A549 (cell line): ENCODE results near the gene LSR. TPM values are rescaled to one million over a fixed set of nuclear protein-coding genes. Genes with fewer than 3 reads are reported as not detected.

Experiments used
- ATAC-seq, 2 experiments: fragments of 200-7000 bp in 1 of 2; fragments of >200 bp in 1 of 2; cut with Nextera tagmentation in 1 of 2; cut with Tn5 transposase in 1 of 2; 3 replicates each; pipeline versions ENCODE4 v1.8.0 to v1.9.1; 2018 to 2020; ENCODE audit warnings: mild to moderate bottlenecking in 1 of 2, moderate library complexity in 1 of 2
- CTCF ChIA-PET: fragments of 300-600 bp; sonication (Branson Sonifier 250); formaldehyde crosslinking; extraction: SDS; loops from one replicate; lab custom pipeline; 2021; ENCODE audit warnings: antibody characterized with exemption, inconsistent platforms; lab: Yijun Ruan, JAX
- POLR2A ChIA-PET: fragments of 350-600 bp; formaldehyde crosslinking; extraction: SDS; loops from one replicate; lab custom pipeline; 2021; ENCODE audit warnings: antibody characterized with exemption, inconsistent platforms; lab: Yijun Ruan, JAX
- DNase-seq, 2 experiments: peaks; one replicate each; pipeline versions ENCODE4 v3.0.0 to v3.0.0-alpha.2; 2011 to 2016; ENCODE audit warnings: low read depth in 1 of 2, low spot score in 1 of 2
- FAIRE-seq: peaks from 2 replicates; lab custom pipeline; 2011; peaks lifted over from hg19 to GRCh38; lab: Jason Lieb, UNC
- H3K27ac ChIP-seq, 2 experiments: fragments of >200 bp; sonication (Bioruptor Twin); formaldehyde crosslinking; 3 replicates each; pipeline ENCODE4 v1.5.1; 2016 to 2017
- H3K4me1 ChIP-seq: fragments of >200 bp; sonication (Bioruptor Twin); formaldehyde crosslinking; 3 replicates; pipeline ENCODE4 v1.6.1; 2016
- H3K4me2 ChIP-seq: fragments of >200 bp; sonication (Bioruptor Twin); formaldehyde crosslinking; 3 replicates; pipeline ENCODE4 v1.6.1; 2016
- H3K4me3 ChIP-seq: fragments of >200 bp; sonication (Bioruptor Twin); formaldehyde crosslinking; 3 replicates; pipeline ENCODE4 v1.5.1; 2016
- H3K9me3 ChIP-seq: fragments of >200 bp; sonication (Bioruptor Twin); formaldehyde crosslinking; 3 replicates; pipeline ENCODE4 v1.6.1; 2016
- ATOH8 ChIP-seq: fragments of 250-450 bp; sonication (Bioruptor Pico); IDR thresholded peaks from 2 replicates; pipeline ENCODE4 v1.5.0; 2020; ENCODE audit warnings: low read depth, mild to moderate bottlenecking, moderate library complexity
- CBX2 ChIP-seq: fragments of 200-600 bp; sonication (generic); IDR thresholded peaks from 2 replicates; pipeline ENCODE4 v1.6.1; 2016; ENCODE audit warnings: low read depth, mild to moderate bottlenecking, borderline replicate concordance
- CHD4 ChIP-seq: fragments of 200-600 bp; sonication (generic); IDR thresholded peaks from 2 replicates; pipeline ENCODE4 v1.6.1; 2016; ENCODE audit warnings: antibody characterized with exemption, mild to moderate bottlenecking, borderline replicate concordance
- EP300 ChIP-seq, 2 experiments: fragments of >200 bp; sonication (Bioruptor Twin); formaldehyde crosslinking; IDR thresholded peaks; 2 replicates in 1 of 2; 3 replicates in 1 of 2; pipeline ENCODE4 v1.6.1; 2016 to 2017
- ESRRA ChIP-seq: fragments of 150-350 bp; IDR thresholded peaks from 2 replicates; pipeline ENCODE4 v1.6.1; 2014; ENCODE audit warnings: mild to moderate bottlenecking, low read length, borderline replicate concordance
- HDAC2 ChIP-seq: fragments of 200-600 bp; sonication (generic); IDR thresholded peaks from 2 replicates; pipeline ENCODE4 v1.6.1; 2016
- HMGXB4 ChIP-seq: fragments of 250-450 bp; sonication (Bioruptor Pico); IDR thresholded peaks from 2 replicates; pipeline ENCODE4 v1.5.0; 2021; ENCODE audit warnings: mild to moderate bottlenecking, moderate library complexity, borderline replicate concordance
- HOXA7 ChIP-seq: fragments of 250-450 bp; sonication (Bioruptor Pico); IDR thresholded peaks from 2 replicates; pipeline ENCODE4 v1.5.0; 2020; ENCODE audit warnings: mild to moderate bottlenecking, moderate library complexity
- HOXB13 ChIP-seq: fragments of 250-450 bp; sonication (Bioruptor Pico); IDR thresholded peaks from 2 replicates; pipeline ENCODE4 v1.5.0; 2020; ENCODE audit warnings: low read depth, mild to moderate bottlenecking, moderate library complexity
- NFE2L2 ChIP-seq: fragments of 150-350 bp; conservative IDR thresholded peaks from 2 replicates; pipeline ENCODE4 v1.6.1; 2014; ENCODE audit warnings: low read length
- NPAS2 ChIP-seq: fragments of 250-450 bp; sonication (Bioruptor Pico); IDR thresholded peaks from 2 replicates; pipeline ENCODE4 v1.8.0; 2022; ENCODE audit warnings: mild to moderate bottlenecking, moderate library complexity, borderline replicate concordance
- PHF8 ChIP-seq: fragments of 200-600 bp; sonication (generic); IDR thresholded peaks from 2 replicates; pipeline ENCODE4 v1.6.1; 2016; ENCODE audit warnings: low read depth, mild to moderate bottlenecking, antibody characterized with exemption, moderate library complexity, borderline replicate concordance
- POLR2A ChIP-seq: IDR thresholded peaks from 2 replicates; pipeline ENCODE4 v1.6.1; 2012; ENCODE audit warnings: mild to moderate bottlenecking, low read length
- POLR2AphosphoS2 ChIP-seq: conservative IDR thresholded peaks from 2 replicates; pipeline ENCODE4 v1.6.1; 2012; ENCODE audit warnings: low read length, improper control_type of control experiment, inconsistent platforms
- RCOR1 ChIP-seq: fragments of 150-350 bp; IDR thresholded peaks from 2 replicates; pipeline ENCODE4 v1.6.1; 2014; ENCODE audit warnings: antibody characterized with exemption, low read length, low read depth
- RFX5 ChIP-seq: fragments of 450-650 bp; IDR thresholded peaks from 2 replicates; pipeline ENCODE4 v1.7.1; 2014; ENCODE audit warnings: antibody characterized with exemption, mild to moderate bottlenecking, moderate library complexity
- TFCP2L1 ChIP-seq: fragments of 250-450 bp; sonication (Bioruptor Pico); IDR thresholded peaks from 2 replicates; pipeline ENCODE4 v1.5.0; 2021; ENCODE audit warnings: mild to moderate bottlenecking
- TP53 ChIP-seq: fragments of 250-450 bp; sonication (Bioruptor Pico); IDR thresholded peaks from 2 replicates; pipeline ENCODE4 v1.5.0; 2021; ENCODE audit warnings: mild to moderate bottlenecking, moderate library complexity
- ZC3H11A ChIP-seq: fragments of 450-650 bp; IDR thresholded peaks from 2 replicates; pipeline ENCODE4 v1.6.1; 2014; ENCODE audit warnings: antibody characterized with exemption, mild to moderate bottlenecking
- ZFP36 ChIP-seq: fragments of 450-650 bp; IDR thresholded peaks from 2 replicates; pipeline ENCODE4 v1.6.1; 2014; ENCODE audit warnings: borderline replicate concordance; ENCODE audit not compliant: partially characterized antibody
- ZNF302 ChIP-seq: fragments of 250-450 bp; sonication (Bioruptor Pico); IDR thresholded peaks from 2 replicates; pipeline ENCODE4 v1.9.0; 2021; ENCODE audit warnings: inconsistent platforms, mild to moderate bottlenecking, moderate library complexity
- ZSCAN20 ChIP-seq: fragments of 250-450 bp; sonication (Bioruptor Pico); IDR thresholded peaks from 2 replicates; pipeline ENCODE4 v1.8.0; 2022; ENCODE audit warnings: mild to moderate bottlenecking, moderate library complexity
- WGBS: methylation state at CpG from one replicate; pipeline ENCODE4 v1.1.6; 2017; ENCODE audit errors: missing lambda C conversion rate; 5-methylcytosine and 5-hydroxymethylcytosine counted together
- polyA plus RNA-seq, 4 experiments: library from polyadenylated mRNA; depleted of rRNA in 3 of 4; stranded (reverse); fragments of >200 nt; fragmentation: RNase III in 1 of 4; extraction: RNeasy Plus Mini Kit Qiagen cat#74134 plus additional on column Dnase treatment in 1 of 4; gene quantifications; 2 replicates in 3 of 4; 3 replicates in 1 of 4; pipeline ENCODE4 v1.2.3, GENCODE V29; 2011 to 2017
- TF ChIP-seq, protein P1 (sequence below): fragments of >200 bp; sonication (Bioruptor Twin); formaldehyde crosslinking; IDR thresholded peaks from 2 replicates; pipeline ENCODE4 v1.6.1; 2016
- TF ChIP-seq, protein P2 (sequence below): fragments of >200 bp; sonication (Bioruptor Twin); formaldehyde crosslinking; IDR thresholded peaks from 3 replicates; pipeline ENCODE4 v1.6.1; 2016

Gene LSR
- polyA plus RNA-seq, 2 of the 4 experiments (the other 2 are of a cell fraction): 2.1 to 3.6 TPM

DNA sequence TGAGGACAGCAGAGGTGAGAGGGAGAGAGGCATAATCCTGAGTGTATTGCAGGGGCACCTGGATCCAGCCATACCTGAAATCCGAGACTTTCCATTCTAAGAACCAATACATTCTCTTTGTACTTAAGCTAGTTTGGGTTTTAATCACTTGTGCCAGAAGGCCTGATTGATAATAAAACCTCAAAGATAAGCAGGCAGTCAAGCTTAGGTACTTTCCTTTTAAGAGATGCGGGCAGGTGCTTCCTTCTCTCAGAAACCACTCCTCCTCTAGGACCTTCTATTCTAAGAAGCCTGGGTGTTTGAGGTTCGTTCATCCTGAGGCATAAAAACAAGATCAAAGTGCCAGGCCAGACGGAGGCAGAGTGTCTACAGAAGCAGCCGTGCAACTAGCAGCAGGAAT is 42.4 kb upstream of the LSR start:
- no peak overlapping the region for H3K4me2 ChIP-seq
- POLR2A ChIA-PET: no interaction called here
- no peaks in the 10 kb centered on the region for H3K4me1 ChIP-seq
- TF ChIP-seq EP300 (IDR thresholded peaks at IDR 0.05) (no peak), POLR2A (no peak), NFE2L2 (no peak), ATOH8 (CRISPR knock-in tag) (no peak), HDAC2 (no peak)
- ATAC-seq (no peak), DNase-seq (no peak), FAIRE-seq (no peak)
- no peak overlapping the region for H3K27ac ChIP-seq
- no peaks in the 10 kb centered on the region; the same call in 2 of the 3 replicates for H3K9me3 ChIP-seq
- 40% methylated on average over 5 of the region's 5 CpGs for WGBS
- H3K4me3 ChIP-seq: no peak overlapping the region
- CTCF ChIA-PET: no interaction called here

DNA sequence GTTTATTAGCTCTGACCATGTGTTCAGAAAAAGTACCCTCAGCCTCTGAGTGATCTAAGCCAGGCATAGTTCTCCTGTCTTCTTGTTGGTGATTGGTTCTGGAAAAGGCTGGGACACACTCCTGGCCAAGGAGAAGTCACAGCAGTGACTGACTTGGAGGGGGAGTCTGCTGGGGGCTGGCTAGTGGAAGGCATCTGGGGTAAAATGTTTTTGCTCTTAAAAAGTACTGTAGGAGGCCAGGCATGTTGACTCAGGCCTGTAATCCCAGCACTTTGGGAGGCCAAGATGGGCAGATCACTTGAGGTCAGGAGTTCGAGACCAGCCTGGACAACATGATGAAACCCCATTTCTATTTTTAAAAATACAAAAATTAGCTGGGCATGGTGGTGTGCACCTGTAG is 41.9 kb upstream of the LSR start:
- ATAC-seq: no peak
- H3K4me3 ChIP-seq: no peak overlapping the region
- TF ChIP-seq HOXB13 (CRISPR knock-in tag) (no peak), ZFP36 (no peak), ZNF302 (CRISPR knock-in tag) (no peak), TFCP2L1 (no peak), RCOR1 (no peak), ZSCAN20 (CRISPR knock-in tag) (no peak), HOXA7 (no peak), TP53 (no peak), ESRRA (no peak), CHD4 (no peak), PHF8 (no peak), RFX5 (no peak)
- TF ChIP-seq, protein P1, sequence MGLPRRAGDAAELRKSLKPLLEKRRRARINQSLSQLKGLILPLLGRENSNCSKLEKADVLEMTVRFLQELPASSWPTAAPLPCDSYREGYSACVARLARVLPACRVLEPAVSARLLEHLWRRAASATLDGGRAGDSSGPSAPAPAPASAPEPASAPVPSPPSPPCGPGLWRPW: no peak
- TF ChIP-seq, protein P2, sequence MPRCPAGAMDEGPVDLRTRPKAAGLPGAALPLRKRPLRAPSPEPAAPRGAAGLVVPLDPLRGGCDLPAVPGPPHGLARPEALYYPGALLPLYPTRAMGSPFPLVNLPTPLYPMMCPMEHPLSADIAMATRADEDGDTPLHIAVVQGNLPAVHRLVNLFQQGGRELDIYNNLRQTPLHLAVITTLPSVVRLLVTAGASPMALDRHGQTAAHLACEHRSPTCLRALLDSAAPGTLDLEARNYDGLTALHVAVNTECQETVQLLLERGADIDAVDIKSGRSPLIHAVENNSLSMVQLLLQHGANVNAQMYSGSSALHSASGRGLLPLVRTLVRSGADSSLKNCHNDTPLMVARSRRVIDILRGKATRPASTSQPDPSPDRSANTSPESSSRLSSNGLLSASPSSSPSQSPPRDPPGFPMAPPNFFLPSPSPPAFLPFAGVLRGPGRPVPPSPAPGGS: no peak
- POLR2A ChIA-PET: no interaction called here
- H3K27ac ChIP-seq: no peak overlapping the region
- H3K4me1 ChIP-seq: no peaks in the 10 kb centered on the region
- 70% methylated on average over 1 of the region's 1 CpG for WGBS
- H3K9me3 ChIP-seq: no peaks in the 10 kb centered on the region; the same call in 2 of the 3 replicates
- FAIRE-seq: no peak
- no peak for DNase-seq
- no peak overlapping the region for H3K4me2 ChIP-seq
- CTCF ChIA-PET: no interaction called here

GRCh38 chr19:35207391-35207871 is 41.4 kb upstream of the LSR start:
- ATAC-seq: no peak

More at GRCh38 chr19:35207391-35207871, 41.4 kb upstream of the LSR start:
- FAIRE-seq: no peak
- Histone ChIP-seq H3K4me2 (no peak overlapping the region), H3K4me1 (no peaks in the 10 kb centered on the region), H3K9me3 (no peaks in the 10 kb centered on the region; the same call in 2 of the 3 replicates), H3K27ac (no peak overlapping the region), H3K4me3 (no peak overlapping the region)
- CTCF ChIA-PET: interaction anchor here (0.8 kb wide), 1 partner anchor 8 kb away, joined by 4 read pairs; no protein-coding TSS in a partner anchor
- no peak for DNase-seq
- TF ChIP-seq CBX2: no peak
- TF ChIP-seq CHD4: no peak
- no peak for TF ChIP-seq ZFP36
- no peak for TF ChIP-seq ESRRA
- no peak for TF ChIP-seq POLR2AphosphoS2
- no peak for TF ChIP-seq NPAS2
- no peak for TF ChIP-seq ZC3H11A
- TF ChIP-seq NFE2L2: no peak
- TF ChIP-seq PHF8: no peak
- TF ChIP-seq EP300 (IDR thresholded peaks at IDR 0.05): no peak
- no peak for TF ChIP-seq HMGXB4
- 44% methylated on average over 8 of the region's 8 CpGs for WGBS
- POLR2A ChIA-PET: no interaction called here
